IMR-90 (cell line): Measurements from ENCODE around the gene LRRC73. TPM values are rescaled to one million over a fixed set of nuclear protein-coding genes. Genes with fewer than 3 reads are reported as not detected.

Experiments used
- ATAC-seq: fragments of 200-7000 bp; cut with Tn5 transposase; 2 replicates; pipeline ENCODE4 v1.9.1; 2020; ENCODE audit warnings: low read depth, mild to moderate bottlenecking, moderate library complexity
- BruUV-seq: library from RNA; stranded (reverse); fragments of 400-500 nt; replicated peaks from 2 replicates; lab custom pipeline; 2021; lab: Mats Ljungman, UMichigan
- CTCF ChIA-PET: fragments of 300-600 bp; formaldehyde crosslinking; extraction: SDS; loops from one replicate; lab custom pipeline; 2021; ENCODE audit warnings: antibody characterized with exemption; lab: Yijun Ruan, JAX
- POLR2A ChIA-PET: fragments of 300-600 bp; sonication (Branson Sonifier 250); formaldehyde crosslinking; loops from one replicate; lab custom pipeline; 2022; ENCODE audit warnings: antibody characterized with exemption; ENCODE audit not compliant: unreplicated experiment; lab: Charles Lee
- DNase-seq: peaks from one replicate; pipeline ENCODE4 v3.0.0; 2013
- H2AFZ ChIP-seq: replicated peaks from 2 replicates; pipeline ENCODE3; 2013; ENCODE audit warnings: low read length, mild to moderate bottlenecking; ENCODE audit not compliant: poor library complexity
- H2AK5ac ChIP-seq: 2 replicates; pipeline ENCODE4 v1.6.1; 2013; ENCODE audit warnings: low read depth, low read length, inconsistent platforms
- H2AK9ac ChIP-seq: replicated peaks from 2 replicates; pipeline ENCODE3; 2013; ENCODE audit warnings: mild to moderate bottlenecking, low read depth, low read length, moderate library complexity; ENCODE audit not compliant: poor library complexity
- H2BK120ac ChIP-seq: 2 replicates; pipeline ENCODE4 v1.6.1; 2013; ENCODE audit warnings: low read depth, low read length, inconsistent platforms
- H2BK15ac ChIP-seq: 3 replicates; pipeline ENCODE4 v1.6.1; 2013; ENCODE audit warnings: low read depth, low read length, inconsistent platforms
- H2BK20ac ChIP-seq: 2 replicates; pipeline ENCODE4 v1.6.1; 2013; ENCODE audit warnings: low read depth, mild to moderate bottlenecking, inconsistent platforms, low read length, moderate library complexity
- H2BK5ac ChIP-seq: 2 replicates; pipeline ENCODE4 v1.6.1; 2013; ENCODE audit warnings: mild to moderate bottlenecking, low read depth, low read length, inconsistent platforms; ENCODE audit not compliant: poor library complexity, severe bottlenecking
- H3K14ac ChIP-seq: replicated peaks from 2 replicates; pipeline ENCODE4 v1.6.1; 2013; ENCODE audit warnings: low read depth, low read length, inconsistent platforms
- H3K18ac ChIP-seq: 2 replicates; pipeline ENCODE4 v1.6.1; 2013; ENCODE audit warnings: low read depth, low read length, control low read depth
- H3K23ac ChIP-seq: 2 replicates; pipeline ENCODE4 v1.6.1; 2013; ENCODE audit warnings: low read depth, low read length, inconsistent platforms
- H3K27ac ChIP-seq: 2 replicates; pipeline ENCODE4 v1.5.1; 2013; ENCODE audit warnings: mild to moderate bottlenecking, control low read depth, low read length; ENCODE audit not compliant: insufficient read depth
- H3K27me3 ChIP-seq: 2 replicates; pipeline ENCODE4 v1.6.1; 2013; ENCODE audit warnings: low read length; ENCODE audit not compliant: control insufficient read depth, insufficient read depth
- H3K36me3 ChIP-seq: 2 replicates; pipeline ENCODE4 v1.6.1; 2013; ENCODE audit warnings: low read length, mixed read lengths; ENCODE audit not compliant: control insufficient read depth, insufficient read depth
- H3K4ac ChIP-seq: 2 replicates; pipeline ENCODE4 v1.6.1; 2013; ENCODE audit warnings: low read depth, low read length, inconsistent platforms
- H3K4me1 ChIP-seq: 2 replicates; pipeline ENCODE4 v1.6.1; 2013; ENCODE audit warnings: low read length, mixed read lengths; ENCODE audit not compliant: control insufficient read depth, insufficient read depth
- H3K4me2 ChIP-seq: 2 replicates; pipeline ENCODE4 v1.6.1; 2013; ENCODE audit warnings: low read depth, mild to moderate bottlenecking, control low read depth, low read length, moderate library complexity
- H3K4me3 ChIP-seq: 2 replicates; pipeline ENCODE4 v1.5.1; 2013; ENCODE audit warnings: low read depth, mild to moderate bottlenecking, control low read depth, low read length, moderate library complexity; ENCODE audit not compliant: insufficient read depth
- H3K56ac ChIP-seq: 2 replicates; pipeline ENCODE4 v1.6.1; 2013; ENCODE audit warnings: low read length, inconsistent platforms; ENCODE audit not compliant: insufficient read depth; ENCODE audit errors: extremely low read depth
- H3K79me1 ChIP-seq, 2 experiments: 2 replicates each; pipeline ENCODE4 v1.6.1; 2013; ENCODE audit warnings: low read length in 2 of 2, inconsistent platforms in 1 of 2, low read depth in 1 of 2
- H3K9ac ChIP-seq: 2 replicates; pipeline ENCODE4 v1.6.1; 2013; ENCODE audit warnings: low read depth, low read length, control low read depth
- H3K9me1 ChIP-seq: 2 replicates; pipeline ENCODE4 v1.6.1; 2013; ENCODE audit warnings: low read length, inconsistent platforms; ENCODE audit not compliant: insufficient read depth
- H3K9me3 ChIP-seq: 2 replicates; pipeline ENCODE4 v1.6.1; 2013; ENCODE audit warnings: low read length; ENCODE audit not compliant: control insufficient read depth, insufficient read depth
- H4K20me1 ChIP-seq: 2 replicates; pipeline ENCODE4 v1.6.1; 2013; ENCODE audit warnings: low read length, inconsistent platforms; ENCODE audit not compliant: insufficient read depth
- H4K5ac ChIP-seq: 2 replicates; pipeline ENCODE4 v1.6.1; 2013; ENCODE audit warnings: mild to moderate bottlenecking, low read depth, low read length, control low read depth
- H4K8ac ChIP-seq, 2 experiments: 2 replicates each; pipeline ENCODE4 v1.6.1; 2013; ENCODE audit warnings: low read depth in 2 of 2, low read length in 2 of 2, control low read depth in 1 of 2, inconsistent platforms in 1 of 2
- H4K91ac ChIP-seq: 2 replicates; pipeline ENCODE4 v1.6.1; 2013; ENCODE audit warnings: low read depth, low read length, inconsistent platforms; ENCODE audit not compliant: insufficient read depth
- BHLHE40 ChIP-seq: fragments of 150-350 bp; IDR thresholded peaks from 2 replicates; pipeline ENCODE4 v1.6.1; 2016; ENCODE audit warnings: mild to moderate bottlenecking, low read depth, low read length
- FOS ChIP-seq: fragments of 150-350 bp; IDR thresholded peaks from 2 replicates; pipeline ENCODE4 v1.6.1; 2016; ENCODE audit warnings: low read depth, low read length
- MAFK ChIP-seq: IDR thresholded peaks from 2 replicates; pipeline ENCODE4 v1.6.1; 2012; ENCODE audit warnings: low read depth, low read length, improper control_type of control experiment
- WGBS, 2 experiments: methylation state at CpG; one replicate each; pipeline versions ENCODE4 v1.1.5 to v1.1.7; 2013; ENCODE audit warnings: missing lambda C conversion rate in 2 of 2; ENCODE audit not compliant: insufficient read length in 1 of 2; ENCODE audit errors: extremely low coverage in 2 of 2; 5-methylcytosine and 5-hydroxymethylcytosine counted together
- dilution Hi-C: fragments of 300-500 bp; cut with HindIII; formaldehyde crosslinking; loops from one replicate; pipeline ENCODE4 v1.14.3; 2018; ENCODE audit warnings: low sequenced_read_pairs; ENCODE audit not compliant: unreplicated experiment
- in situ Hi-C: fragments of 300-500 bp; cut with MboI; formaldehyde crosslinking; loops from 3 replicates; pipeline ENCODE4 v1.14.3; 2019; ENCODE audit warnings: low sequenced_read_pairs, inconsistent platforms, mixed read lengths
- intact Hi-C: fragments of 100-400 bp; cut with micrococcal nuclease; formaldehyde crosslinking; loops from 2 replicates; pipeline ENCODE4 v1.10.0; 2022
- polyA plus RNA-seq, 3 experiments: library from polyadenylated mRNA; depleted of rRNA; stranded (reverse); fragments of >200 nt; gene quantifications; 2 replicates each; pipeline ENCODE4 v1.2.3, GENCODE V29; 2012; ENCODE audit warnings: low replicate concordance in 1 of 3
- total RNA-seq: library from RNA; depleted of rRNA; stranded (reverse); fragments of >200 nt; gene quantifications from 2 replicates; pipeline ENCODE4 v1.2.3, GENCODE V29; 2012

The LRRC73 gene
- total and polyA plus RNA-seq, 2 of the 4 experiments (the other 2 are of a cell fraction): under 0.01 to 0.31 TPM

DNA sequence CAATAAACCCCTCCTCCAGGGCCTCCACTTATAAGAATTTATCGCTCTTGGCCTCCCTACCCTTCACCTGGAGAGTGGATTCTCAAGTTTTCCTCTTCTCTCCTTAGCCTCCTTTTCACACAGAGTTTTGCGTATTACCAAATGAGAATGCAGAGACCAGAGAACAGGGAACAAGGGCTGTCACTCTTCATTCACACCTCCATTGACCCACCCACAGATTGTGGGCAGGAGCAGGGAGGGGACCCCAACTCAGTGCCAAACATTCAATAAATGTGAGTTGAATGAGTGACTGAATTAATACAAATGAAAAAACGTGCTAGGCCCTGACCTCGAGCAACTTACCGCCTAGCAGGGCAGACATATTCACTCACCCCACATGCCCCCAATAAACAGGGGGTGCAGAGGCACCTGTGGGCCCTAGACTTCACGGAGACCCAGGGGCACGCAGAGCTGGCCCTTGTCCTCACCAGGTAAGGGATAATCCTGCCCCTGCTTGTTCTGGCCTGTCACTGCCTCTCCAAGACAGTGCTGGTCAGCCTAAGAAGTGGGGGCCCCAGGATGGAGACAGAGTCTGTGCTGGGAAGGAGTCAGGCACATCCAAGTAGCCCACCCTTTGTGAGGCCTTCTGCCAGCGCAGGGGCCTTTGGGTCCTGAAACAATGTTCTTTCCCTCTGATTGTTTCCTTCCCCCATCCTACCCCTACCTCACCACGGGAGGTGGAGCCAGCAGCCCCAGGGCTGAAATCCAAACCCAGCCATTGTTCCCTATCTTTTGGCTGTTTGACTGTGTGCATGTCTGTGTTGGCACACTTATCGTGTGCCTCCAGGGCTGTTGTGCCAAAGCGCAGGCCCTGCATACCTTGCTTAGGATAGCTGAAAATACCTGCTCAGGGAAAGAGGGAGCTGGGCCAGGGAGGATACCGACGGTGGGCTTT lies 41.1 kb downstream of the LRRC73 start (continued):
- no peak for TF ChIP-seq FOS

DNA sequence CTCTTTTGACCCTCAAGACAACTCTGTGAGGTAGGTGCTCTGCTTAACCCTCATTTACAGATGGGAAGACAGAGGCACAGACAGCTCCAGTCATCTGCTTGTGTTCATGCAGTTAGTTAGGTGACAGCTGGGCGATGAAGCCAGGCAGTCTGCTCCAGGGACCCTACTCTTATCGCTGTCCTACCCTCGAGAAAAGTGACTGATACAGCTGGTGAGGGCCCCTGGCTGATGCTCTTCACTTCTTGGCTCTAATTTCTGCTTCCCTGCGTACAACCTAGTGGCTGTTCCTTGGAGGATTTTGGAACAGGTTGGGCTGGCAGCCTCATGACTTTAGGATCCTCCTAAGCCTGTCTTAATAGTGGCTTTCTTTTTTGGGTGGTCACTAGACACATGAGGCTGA lies 41.9 kb downstream of the LRRC73 start:
- H3K9me1 ChIP-seq: no peaks in the 10 kb centered on the region
- no peak overlapping the region for H2BK20ac ChIP-seq
- H3K27me3 ChIP-seq: peaks cover 22% of the 10 kb centered on the region
- no peak overlapping the region for H3K56ac ChIP-seq
- POLR2A ChIA-PET: no interaction called here
- H3K79me1 ChIP-seq: no peaks in the 10 kb centered on the region
- no peak overlapping the region for H2AFZ ChIP-seq
- no peak overlapping the region for H4K91ac ChIP-seq
- H3K9ac ChIP-seq: no peak overlapping the region
- no peak overlapping the region for H3K4ac ChIP-seq
- no peak overlapping the region for H4K8ac ChIP-seq
- TF ChIP-seq BHLHE40: no peak
- no peak for TF ChIP-seq MAFK
- dilution Hi-C loops (no loop called here), in situ Hi-C loops (no loop called here), intact Hi-C loops (no loop called here)
- H2AK9ac ChIP-seq: no peak overlapping the region
- no peak overlapping the region for H2BK120ac ChIP-seq
- H3K18ac ChIP-seq: no peak overlapping the region
- H3K9me3 ChIP-seq: no peaks in the 10 kb centered on the region
- H3K4me1 ChIP-seq: no peaks in the 10 kb centered on the region
- H2BK5ac ChIP-seq: no peak overlapping the region
- no peak overlapping the region for H3K23ac ChIP-seq
- no peak overlapping the region for H3K14ac ChIP-seq
- H3K4me2 ChIP-seq: no peak overlapping the region
- H4K5ac ChIP-seq: no peak overlapping the region
- no TSS peak for BruUV-seq
- H2BK15ac ChIP-seq: no peak overlapping the region
- no peak overlapping the region for H3K4me3 ChIP-seq
- no peak overlapping the region for H3K27ac ChIP-seq
- no peak overlapping the region for H2AK5ac ChIP-seq
- no peaks in the 10 kb centered on the region for H3K36me3 ChIP-seq
- ATAC-seq (no peak), DNase-seq (no peak)
- WGBS, 2 experiments: no CpG with 5 or more reads among the region's 4 CpGs
- CTCF ChIA-PET: no interaction called here
- no peaks in the 10 kb centered on the region for H4K20me1 ChIP-seq
